CD8-positive, alpha-beta memory T cell (primary cell): ENCODE measurements around the gene TBC1D22A. TPM values are rescaled to one million over a fixed set of nuclear protein-coding genes. Genes with fewer than 3 reads are reported as not detected.

Source experiments
- CTCF ChIA-PET: fragments of 350-600 bp; sonication (Branson Sonifier 250); formaldehyde crosslinking; loops from one replicate; lab custom pipeline; 2021; ENCODE audit warnings: antibody characterized with exemption; lab: Charles Lee
- POLR2A ChIA-PET: fragments of 350-600 bp; sonication (Branson Sonifier 250); formaldehyde crosslinking; loops from one replicate; lab custom pipeline; 2021; ENCODE audit warnings: antibody characterized with exemption; lab: Charles Lee
- DNase-seq, 5 donors: peaks; one replicate each; pipeline versions ENCODE4 v3.0.0 to v3.0.0-alpha.2; 2020 to 2022; ENCODE audit warnings: mixed read lengths in 1 of 5
- H3K27ac ChIP-seq: one replicate; pipeline ENCODE4 v1.7.0; 2013; ENCODE audit warnings: low read depth, mild to moderate bottlenecking, low read length, moderate library complexity
- H3K27me3 ChIP-seq: 2 replicates; pipeline ENCODE4 v1.7.0; 2013; ENCODE audit warnings: low read length, mild to moderate bottlenecking; ENCODE audit not compliant: insufficient read depth, poor library complexity, severe bottlenecking
- H3K36me3 ChIP-seq: 2 replicates; pipeline ENCODE4 v1.7.0; 2013; ENCODE audit warnings: mild to moderate bottlenecking, low read length, moderate library complexity; ENCODE audit not compliant: insufficient read depth
- H3K4me1 ChIP-seq: 2 replicates; pipeline ENCODE4 v1.7.0; 2013; ENCODE audit warnings: mild to moderate bottlenecking, low read length, moderate library complexity; ENCODE audit not compliant: insufficient read depth
- H3K4me3 ChIP-seq: 2 replicates; pipeline ENCODE4 v1.7.0; 2013; ENCODE audit warnings: mild to moderate bottlenecking, low read length
- H3K9me3 ChIP-seq: 2 replicates; pipeline ENCODE4 v1.7.0; 2013; ENCODE audit warnings: mild to moderate bottlenecking, low read length
- H3K27ac Mint-ChIP-seq, 8 donors: one replicate each; pipeline ENCODE4 v1.8.0; 2020 to 2021; ENCODE audit warnings: mixed read lengths in 8 of 8, mild to moderate bottlenecking in 6 of 8, inconsistent platforms in 3 of 8, moderate library complexity in 3 of 8
- H3K27me3 Mint-ChIP-seq, 2 donors: one replicate each; pipeline ENCODE4 v1.8.0; 2020 to 2021; ENCODE audit warnings: mixed read lengths in 2 of 2, mild to moderate bottlenecking in 1 of 2, moderate library complexity in 1 of 2
- H3K36me3 Mint-ChIP-seq, 3 donors: one replicate each; pipeline ENCODE4 v1.8.0; 2020 to 2021; ENCODE audit warnings: mixed read lengths in 3 of 3, inconsistent platforms in 1 of 3, mild to moderate bottlenecking in 1 of 3
- H3K4me1 Mint-ChIP-seq, 3 donors: one replicate each; pipeline ENCODE4 v1.8.0; 2020 to 2021; ENCODE audit warnings: mixed read lengths in 3 of 3, inconsistent platforms in 1 of 3, mild to moderate bottlenecking in 1 of 3
- H3K4me3 Mint-ChIP-seq, 7 donors: one replicate each; pipeline ENCODE4 v1.8.0; 2020 to 2021; ENCODE audit warnings: mixed read lengths in 7 of 7, mild to moderate bottlenecking in 6 of 7, moderate library complexity in 4 of 7, inconsistent platforms in 2 of 7
- H3K9me3 Mint-ChIP-seq, 5 donors: one replicate each; pipeline ENCODE4 v1.8.0; 2020 to 2022; ENCODE audit warnings: mixed read lengths in 5 of 5, mild to moderate bottlenecking in 3 of 5, moderate library complexity in 2 of 5, inconsistent platforms in 1 of 5
- polyA plus RNA-seq: library from polyadenylated mRNA; unstranded; fragments of 300-500 nt; fragmentation: Illumina TruSeq; gene quantifications from one replicate; pipeline ENCODE4 v1.2.3, GENCODE V29; 2021
- total RNA-seq, 2 experiments: library from RNA; stranded (reverse); gene quantifications; one replicate each; pipeline ENCODE4 v1.2.3, GENCODE V29; 2021

Gene TBC1D22A
- total and polyA plus RNA-seq, 3 experiments from 2014 or later: 26.6 to 34.8 (median 34.0) TPM

- Histone ChIP-seq H3K4me3 (no peak overlapping the region), H3K9me3 (no peaks in the 10 kb centered on the region), H3K27ac (no peak overlapping the region), H3K36me3 (no peaks in the 10 kb centered on the region), H3K27me3 (no peaks in the 10 kb centered on the region), H3K4me1 (no peaks in the 10 kb centered on the region)
- no peaks in the 10 kb centered on the region for H3K4me1 Mint-ChIP-seq
- H3K9me3 Mint-ChIP-seq: no peaks in the 10 kb centered on the region
- ChIA-PET POLR2A (no interaction called here), CTCF (no interaction called here)
- peaks cover 0 to 2% of the 10 kb centered on the region in 2 donors for H3K27me3 Mint-ChIP-seq
- DNase-seq: no peak
- no peak overlapping the region for H3K4me3 Mint-ChIP-seq
- H3K36me3 Mint-ChIP-seq: no peaks in the 10 kb centered on the region
- no peak overlapping the region for H3K27ac Mint-ChIP-seq
These were observed 446.6 kb downstream of the TBC1D22A start for GRCh38 chr22:47209040-47209514.

GRCh38 chr22:47209547-47210023 lies 447.1 kb downstream of the TBC1D22A start:
- Histone ChIP-seq H3K4me3 (no peak overlapping the region), H3K36me3 (no peaks in the 10 kb centered on the region), H3K27ac (no peak overlapping the region), H3K27me3 (no peaks in the 10 kb centered on the region), H3K9me3 (no peaks in the 10 kb centered on the region), H3K4me1 (no peaks in the 10 kb centered on the region)
- Mint-ChIP-seq H3K36me3 (no peaks in the 10 kb centered on the region), H3K27me3 (peaks cover 0 to 2% of the 10 kb centered on the region in 2 donors), H3K27ac (no peak overlapping the region), H3K9me3 (no peaks in the 10 kb centered on the region), H3K4me1 (no peaks in the 10 kb centered on the region), H3K4me3 (no peak overlapping the region)
- DNase-seq: peak in 1 of 5 donors; percentile 44
- ChIA-PET CTCF (no interaction called here), POLR2A (no interaction called here)

GRCh38 chr22:47210112-47210657 lies 447.7 kb downstream of the TBC1D22A start:
- Histone ChIP-seq H3K27me3 (no peaks in the 10 kb centered on the region), H3K4me1 (no peaks in the 10 kb centered on the region), H3K36me3 (no peaks in the 10 kb centered on the region), H3K9me3 (no peaks in the 10 kb centered on the region), H3K27ac (no peak overlapping the region), H3K4me3 (no peak overlapping the region)
- DNase-seq: peak in 1 of 5 donors; percentile 32
- CTCF ChIA-PET: no interaction called here
- no peaks in the 10 kb centered on the region for H3K9me3 Mint-ChIP-seq
- peaks cover 0 to 3% of the 10 kb centered on the region in 2 donors for H3K27me3 Mint-ChIP-seq
- no peak overlapping the region for H3K4me3 Mint-ChIP-seq
- POLR2A ChIA-PET: no interaction called here
- no peaks in the 10 kb centered on the region for H3K4me1 Mint-ChIP-seq
- no peaks in the 10 kb centered on the region for H3K36me3 Mint-ChIP-seq
- no peak overlapping the region for H3K27ac Mint-ChIP-seq

- no peaks in the 10 kb centered on the region for H3K9me3 ChIP-seq
- no peaks in the 10 kb centered on the region for H3K9me3 Mint-ChIP-seq
- H3K4me3 ChIP-seq: no peak overlapping the region
- no peaks in the 10 kb centered on the region for H3K4me1 ChIP-seq
- no peak overlapping the region for H3K27ac Mint-ChIP-seq
- H3K36me3 ChIP-seq: no peaks in the 10 kb centered on the region
- no peaks in the 10 kb centered on the region for H3K4me1 Mint-ChIP-seq
- H3K36me3 Mint-ChIP-seq: no peaks in the 10 kb centered on the region
- peak in 1 of 5 donors; percentile 41 for DNase-seq
- H3K27me3 Mint-ChIP-seq: peaks cover 0 to 3% of the 10 kb centered on the region in 2 donors
- H3K27me3 ChIP-seq: no peaks in the 10 kb centered on the region
- CTCF ChIA-PET: no interaction called here
- POLR2A ChIA-PET: no interaction called here
- no peak overlapping the region for H3K4me3 Mint-ChIP-seq
- H3K27ac ChIP-seq: no peak overlapping the region
These were observed 448.2 kb downstream of the TBC1D22A start for GRCh38 chr22:47210686-47211085.

GRCh38 chr22:47213571-47214230 lies 451.3 kb downstream of the TBC1D22A start:
- CTCF ChIA-PET: interaction anchor here (0.8 to 1.0 kb wide), 2 partner anchors 10 to 12 kb away, joined by 3 to 5 read pairs; no protein-coding TSS in a partner anchor
- peaks cover 3 to 5% of the 10 kb centered on the region in 2 donors for H3K27me3 Mint-ChIP-seq

GRCh38 chr22:47215851-47216250 lies 453.4 kb downstream of the TBC1D22A start:
- no peaks in the 10 kb centered on the region for H3K36me3 ChIP-seq
- H3K27me3 Mint-ChIP-seq: peaks cover 3 to 5% of the 10 kb centered on the region in 2 donors
- no peak overlapping the region for H3K27ac Mint-ChIP-seq
- H3K4me3 Mint-ChIP-seq: no peak overlapping the region
- H3K36me3 Mint-ChIP-seq: no peaks in the 10 kb centered on the region
- POLR2A ChIA-PET: no interaction called here
- H3K4me1 Mint-ChIP-seq: no peaks in the 10 kb centered on the region
- H3K9me3 ChIP-seq: no peaks in the 10 kb centered on the region
- H3K27me3 ChIP-seq: no peaks in the 10 kb centered on the region
- H3K27ac ChIP-seq: no peak overlapping the region
- no peak overlapping the region for H3K4me3 ChIP-seq
- DNase-seq: no peak
- CTCF ChIA-PET: no interaction called here
- no peaks in the 10 kb centered on the region for H3K9me3 Mint-ChIP-seq
- no peaks in the 10 kb centered on the region for H3K4me1 ChIP-seq

More at GRCh38 chr22:47213571-47214230, 451.3 kb downstream of the TBC1D22A start:
- Histone ChIP-seq H3K27ac (no peak overlapping the region), H3K36me3 (no peaks in the 10 kb centered on the region), H3K4me1 (no peaks in the 10 kb centered on the region), H3K27me3 (no peaks in the 10 kb centered on the region), H3K4me3 (no peak overlapping the region), H3K9me3 (no peaks in the 10 kb centered on the region)
- no peaks in the 10 kb centered on the region for H3K36me3 Mint-ChIP-seq
- H3K27ac Mint-ChIP-seq: no peak overlapping the region
- no peaks in the 10 kb centered on the region for H3K4me1 Mint-ChIP-seq
- POLR2A ChIA-PET: no interaction called here
- H3K4me3 Mint-ChIP-seq: no peak overlapping the region
- no peaks in the 10 kb centered on the region for H3K9me3 Mint-ChIP-seq
- peak in 2 of 5 donors; percentile 23 to 24 for DNase-seq

- no peaks in the 10 kb centered on the region for H3K36me3 ChIP-seq
- H3K4me3 Mint-ChIP-seq: no peak overlapping the region
- H3K4me1 Mint-ChIP-seq: no peaks in the 10 kb centered on the region
- no peak overlapping the region for H3K4me3 ChIP-seq
- H3K9me3 ChIP-seq: no peaks in the 10 kb centered on the region
- H3K27me3 ChIP-seq: no peaks in the 10 kb centered on the region
- CTCF ChIA-PET: no interaction called here
- H3K27ac Mint-ChIP-seq: peak overlapping the region in 1 of 8 donors; percentile 47
- H3K9me3 Mint-ChIP-seq: no peaks in the 10 kb centered on the region
- peaks cover 3 to 4% of the 10 kb centered on the region in 2 donors for H3K27me3 Mint-ChIP-seq
- DNase-seq: peak in 1 of 5 donors; percentile 42
- POLR2A ChIA-PET: no interaction called here
- H3K4me1 ChIP-seq: no peaks in the 10 kb centered on the region
- no peak overlapping the region for H3K27ac ChIP-seq
- H3K36me3 Mint-ChIP-seq: no peaks in the 10 kb centered on the region
These were observed 456.2 kb downstream of the TBC1D22A start for GRCh38 chr22:47218671-47219070.

GRCh38 chr22:47219789-47220188 lies 457.3 kb downstream of the TBC1D22A start:
- DNase-seq: no peak
- ChIA-PET POLR2A (no interaction called here), CTCF (no interaction called here)
- H3K36me3 ChIP-seq: no peaks in the 10 kb centered on the region
- no peak overlapping the region for H3K27ac ChIP-seq
- Mint-ChIP-seq H3K4me3 (no peak overlapping the region), H3K9me3 (no peaks in the 10 kb centered on the region), H3K4me1 (no peaks in the 10 kb centered on the region), H3K27ac (no peak overlapping the region), H3K36me3 (no peaks in the 10 kb centered on the region), H3K27me3 (peaks cover 3 to 6% of the 10 kb centered on the region in 2 donors)
- no peaks in the 10 kb centered on the region for H3K4me1 ChIP-seq
- no peak overlapping the region for H3K4me3 ChIP-seq
- no peaks in the 10 kb centered on the region for H3K27me3 ChIP-seq
- no peaks in the 10 kb centered on the region for H3K9me3 ChIP-seq
